ENCODE results near the gene RIIAD1.

GRCh38 chr1:151729966-151730291 lies 8.6 kb downstream of the RIIAD1 start:
- TF ChIP-seq CTCF (IDR thresholded peaks at IDR 0.05) = no peak
- no peak for TF ChIP-seq NFE2L1 (CRISPR knock-in tag; IDR thresholded peaks at IDR 0.05)
- no peak for TF ChIP-seq CBFB (CRISPR knock-in tag; IDR thresholded peaks at IDR 0.05; ENCODE audit: low read depth)
- TF ChIP-seq MAX (CRISPR knock-in tag; IDR thresholded peaks at IDR 0.05) = no peak
- TF ChIP-seq SP1 (CRISPR knock-in tag; conservative IDR thresholded peaks at IDR 0.05) = no peak
- TF ChIP-seq NR2C2 (CRISPR knock-in tag; IDR thresholded peaks at IDR 0.05) = no peak
- no peak for TF ChIP-seq HMGXB4 (CRISPR knock-in tag; IDR thresholded peaks at IDR 0.05)
- TF ChIP-seq IRF2 (CRISPR knock-in tag; IDR thresholded peaks at IDR 0.05; ENCODE audit: borderline replicate concordance, low read depth) = no peak
- TF ChIP-seq ATF2 (CRISPR knock-in tag; IDR thresholded peaks at IDR 0.05; ENCODE audit: borderline replicate concordance, low read depth) = no peak
- no peak for TF ChIP-seq E2F5 (CRISPR knock-in tag; IDR thresholded peaks at IDR 0.05)
